Measurements from ENCODE around the gene MYO7B.

Gene MYO7B

GRCh38 chr2:127683056-127683455, 147.6 kb downstream of the MYO7B start:
- no peak for DNase-seq (ENCODE audit: low spot score)

GRCh38 chr2:127683757-127684156, 148.3 kb downstream of the MYO7B start:
- DNase-seq (ENCODE audit: low spot score) = no peak

- DNase-seq (ENCODE audit: low spot score) = no peak
These were observed 150.1 kb downstream of the MYO7B start for GRCh38 chr2:127685410-127686080.

Data from kidney capillary endothelial cell (primary cell).